Lung (tissue), 12 donors: ENCODE data around the gene OR6S1. TPM values are rescaled to one million over a fixed set of nuclear protein-coding genes. Genes with fewer than 3 reads are reported as not detected.
A peak's percentile ranks its signal among the peaks of the same experiment; 100 is the strongest.

Source experiments
- ATAC-seq: fragments of 200-7000 bp; cut with Tn5 transposase; one replicate; pipeline ENCODE4 v1.9.1; 2020; ENCODE audit warnings: moderate number of reproducible peaks; ENCODE audit not compliant: insufficient read depth, low FRiP score
- DNase-seq, 3 donors: peaks; one replicate each; pipeline ENCODE4 v3.0.0-alpha.2; 2013 to 2017
- H3K27ac ChIP-seq, 2 donors: one replicate each; pipeline ENCODE4 v1.5.1; 2013; ENCODE audit warnings: mild to moderate bottlenecking in 2 of 2, moderate library complexity in 2 of 2, control low read depth in 1 of 2, inconsistent platforms in 1 of 2, low read depth in 1 of 2, low read length in 1 of 2
- H3K27me3 ChIP-seq, 3 donors: one replicate each; pipeline ENCODE4 v1.5.1; 2013; ENCODE audit warnings: low read length in 2 of 3; ENCODE audit not compliant: control insufficient read depth in 3 of 3, insufficient read depth in 3 of 3
- H3K36me3 ChIP-seq, 4 donors: one replicate each; pipeline ENCODE4 v1.5.1; 2013; ENCODE audit warnings: low read length in 4 of 4, mild to moderate bottlenecking in 1 of 4, moderate library complexity in 1 of 4; ENCODE audit not compliant: control insufficient read depth in 4 of 4, insufficient read depth in 4 of 4
- H3K4me1 ChIP-seq, 5 donors: one replicate each; pipeline ENCODE4 v1.5.1; 2013; ENCODE audit warnings: low read length in 5 of 5, mild to moderate bottlenecking in 2 of 5, moderate library complexity in 1 of 5; ENCODE audit not compliant: control insufficient read depth in 5 of 5, insufficient read depth in 5 of 5
- H3K4me3 ChIP-seq: one replicate; pipeline ENCODE4 v1.5.1; 2013; ENCODE audit warnings: mild to moderate bottlenecking, control low read depth, moderate library complexity
- H3K9ac ChIP-seq, 2 donors: one replicate each; pipeline ENCODE4 v1.5.1; 2013; ENCODE audit warnings: low read length in 2 of 2, control low read depth in 1 of 2; ENCODE audit not compliant: insufficient read depth in 1 of 2
- H3K9me3 ChIP-seq, 4 donors: one replicate each; pipeline ENCODE4 v1.5.1; 2013; ENCODE audit warnings: low read length in 3 of 4, mild to moderate bottlenecking in 1 of 4, moderate library complexity in 1 of 4; ENCODE audit not compliant: control insufficient read depth in 4 of 4, insufficient read depth in 3 of 4
- CTCF ChIP-seq: IDR thresholded peaks from 2 replicates; pipeline ENCODE4 v1.5.1; 2012; ENCODE audit warnings: mild to moderate bottlenecking; ENCODE audit errors: control extremely low read depth, extremely low read depth
- WGBS, 2 donors: extraction: QIAGEN DNeasy Blood & Tissue Kit; methylation state at CpG; one replicate each; pipeline ENCODE4 v1.1.7; 2013; 5-methylcytosine and 5-hydroxymethylcytosine counted together
- polyA plus RNA-seq, 2 donors: library from polyadenylated mRNA; stranded (reverse); fragments of 200-250 nt; gene quantifications; one replicate each; pipeline ENCODE4 v1.2.1, GENCODE V29; 2013
- total RNA-seq, 2 donors: library from RNA; depleted of rRNA in 1 of 2; stranded (reverse); fragments of >200 nt in 1 of 2; gene quantifications; one replicate each; pipeline ENCODE4 v1.2.1, GENCODE V29; 2014 to 2021
- donor health status: control.
- donor health status: control.
- donor health status: Bipolar disorder and iron deficiency.
- donor health status: healthy.
- donor health status: DM: yes; HTN: yes; CAD: no.

The OR6S1 gene
- total and polyA plus RNA-seq, 4 donors: not detected

DNA sequence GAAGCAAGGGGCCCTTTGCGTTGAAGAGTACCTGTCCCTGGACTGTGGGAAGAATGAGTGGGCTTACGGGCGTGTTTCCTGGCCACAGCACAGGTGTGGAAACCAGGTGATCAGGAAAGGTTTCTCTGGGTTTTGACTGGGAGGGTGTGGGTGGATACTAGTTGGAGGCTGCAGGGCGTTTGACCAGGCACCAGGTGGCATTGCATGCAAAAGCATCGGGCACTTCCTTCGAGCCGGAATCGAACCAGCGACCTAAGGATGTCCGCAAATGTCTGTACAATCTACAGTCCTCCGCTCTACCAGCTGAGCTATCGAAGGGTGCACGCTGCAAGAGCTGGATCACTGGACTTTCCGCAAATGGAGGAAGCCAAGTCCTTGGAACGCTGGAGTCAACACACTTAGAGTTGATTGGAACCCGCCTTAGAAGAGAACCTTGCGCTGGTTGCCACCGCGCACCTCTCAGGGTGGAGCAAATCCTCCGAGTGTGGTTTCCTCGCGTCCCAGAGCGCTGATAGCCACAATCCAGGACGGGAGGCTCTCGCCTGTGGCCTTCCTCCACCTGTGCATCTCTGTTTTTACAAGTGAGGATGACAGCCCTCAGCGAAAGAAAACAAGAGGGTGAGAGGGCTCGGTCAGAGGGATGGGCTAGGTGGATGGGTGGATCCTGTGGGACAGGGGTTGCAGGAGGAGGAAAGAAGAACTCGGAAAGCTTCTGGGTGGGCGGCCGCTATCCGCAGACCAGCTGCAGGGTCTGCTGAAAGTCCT, 21.7 kb upstream of the OR6S1 start:
- peaks cover 0 to 57% (median 25%) of the 10 kb centered on the region in 3 donors for H3K27me3 ChIP-seq
- no peak overlapping the region for H3K27ac ChIP-seq
- no peak overlapping the region for H3K4me3 ChIP-seq
- H3K9me3 ChIP-seq: peaks cover 0 to 2% (median 0%) of the 10 kb centered on the region in 4 donors
- 1 to 3% methylated on average over 31 of the region's 31 CpGs for WGBS, 2 donors
- H3K4me1 ChIP-seq: peaks cover 0 to 6% (median 0%) of the 10 kb centered on the region in 5 donors
- peak; percentile 70 for ATAC-seq
- peak; percentile 34 for TF ChIP-seq CTCF
- H3K9ac ChIP-seq: no peak overlapping the region
- peak; percentile 46 to 65 (median 56) for DNase-seq
- H3K36me3 ChIP-seq: no peaks in the 10 kb centered on the region

DNA sequence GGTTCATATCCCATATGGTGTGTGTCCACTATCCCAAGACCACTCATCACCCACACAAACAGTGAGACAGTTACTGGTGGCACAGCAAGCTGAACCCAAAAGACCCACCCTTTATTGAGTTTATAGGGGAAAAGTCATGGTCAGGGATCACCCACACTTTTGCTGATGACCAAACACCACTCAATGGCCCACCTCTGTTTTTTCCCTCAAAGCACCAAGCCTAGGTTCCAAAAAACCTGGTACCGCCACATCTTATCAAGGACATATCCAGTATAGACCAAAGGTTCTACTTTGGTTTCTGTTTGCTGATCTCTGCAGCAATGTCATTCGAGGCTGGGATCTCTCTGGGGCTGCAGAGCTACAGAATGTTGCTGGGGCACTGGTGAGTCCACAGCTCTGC, 19.7 kb upstream of the OR6S1 start:
- Histone ChIP-seq H3K27me3 (peaks cover 0 to 75% (median 37%) of the 10 kb centered on the region in 3 donors), H3K36me3 (no peaks in the 10 kb centered on the region), H3K4me1 (peaks cover 0 to 6% (median 0%) of the 10 kb centered on the region in 5 donors), H3K4me3 (no peak overlapping the region), H3K27ac (no peak overlapping the region), H3K9me3 (peaks cover 0 to 3% (median 0%) of the 10 kb centered on the region in 4 donors), H3K9ac (no peak overlapping the region)
- TF ChIP-seq CTCF: no peak
- ATAC-seq (no peak), DNase-seq (no peak)
- WGBS, 2 donors: 78 to 83% methylated on average over 2 of the region's 2 CpGs

GRCh38 chr14:20659813-20660395, 18.4 kb upstream of the OR6S1 start:
- H3K9ac ChIP-seq: no peak overlapping the region
- WGBS, 2 donors: 52 to 56% methylated on average over 26 of the region's 26 CpGs
- peaks cover 0 to 3% (median 0%) of the 10 kb centered on the region in 4 donors for H3K9me3 ChIP-seq
- ATAC-seq: no peak
- peaks cover 0 to 86% (median 47%) of the 10 kb centered on the region in 3 donors for H3K27me3 ChIP-seq
- no peak overlapping the region for H3K4me3 ChIP-seq
- H3K27ac ChIP-seq: no peak overlapping the region
- no peaks in the 10 kb centered on the region for H3K36me3 ChIP-seq
- peaks cover 0 to 6% (median 0%) of the 10 kb centered on the region in 5 donors for H3K4me1 ChIP-seq
- DNase-seq: no peak
- no peak for TF ChIP-seq CTCF
